HL-60 (cell line): Measurements from ENCODE around the gene ZSCAN21.

Experiments
- CTCF ChIP-seq: IDR thresholded peaks from one replicate; pipeline ENCODE4 v1.5.1; 2011; ENCODE audit warnings: low read length, control low read depth, inconsistent platforms; ENCODE audit not compliant: insufficient read depth
- GABPA ChIP-seq: IDR thresholded peaks from 2 replicates; pipeline ENCODE4 v1.6.1; 2012; ENCODE audit warnings: low read depth
- POLR2AphosphoS5 ChIP-seq: IDR thresholded peaks from 2 replicates; pipeline ENCODE4 v1.6.1; 2012; ENCODE audit warnings: low read depth
- REST ChIP-seq: IDR thresholded peaks from 2 replicates; pipeline ENCODE4 v1.6.1; 2012; ENCODE audit warnings: low read depth; ENCODE audit not compliant: insufficient replicate concordance
- SPI1 ChIP-seq: IDR thresholded peaks from 2 replicates; pipeline ENCODE4 v1.6.1; 2012; ENCODE audit warnings: low read depth, mild to moderate bottlenecking, borderline replicate concordance

DNA sequence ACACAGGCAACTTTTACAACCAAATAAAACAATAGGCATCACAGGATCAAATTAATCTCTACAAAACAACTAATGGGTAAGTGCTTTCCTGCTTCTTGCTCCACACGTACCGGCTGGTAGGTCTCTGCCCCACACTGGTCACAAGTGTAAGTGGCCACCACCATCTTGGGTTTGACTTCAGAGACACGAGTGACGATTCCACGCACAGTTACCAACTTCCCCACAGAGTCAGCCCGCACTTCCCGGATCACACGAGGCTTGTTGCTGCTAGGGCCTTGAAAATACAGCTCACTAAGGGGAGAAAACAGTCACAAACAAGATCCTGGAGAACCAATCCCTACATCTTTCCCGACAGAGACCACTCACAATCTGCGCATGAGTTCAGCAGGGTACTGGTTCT lies 49.3 kb downstream of the ZSCAN21 start:
- no peak for TF ChIP-seq CTCF
- no peak for TF ChIP-seq GABPA
- TF ChIP-seq SPI1 = no peak
- TF ChIP-seq POLR2AphosphoS5 = no peak
- no peak for TF ChIP-seq REST
